Stimulated activated CD4-positive, alpha-beta T cell treated with anti-CD3 and anti-CD28 coated beads, Interleukin-2, amount 100 ng/mL, for 24 hours (primary cell): Measurements from ENCODE around the gene HIPK2.
"Not testable (repeated sequence)": the region's sequence is repeated elsewhere in the genome, so short reads cannot be mapped to it uniquely, and the experiment has no call there.

ENCODE experiments used
- DNase-seq, 2 donors: peaks; one replicate each; pipeline ENCODE4 v3.0.0-alpha.2; 2020

HIPK2 gene

DNA sequence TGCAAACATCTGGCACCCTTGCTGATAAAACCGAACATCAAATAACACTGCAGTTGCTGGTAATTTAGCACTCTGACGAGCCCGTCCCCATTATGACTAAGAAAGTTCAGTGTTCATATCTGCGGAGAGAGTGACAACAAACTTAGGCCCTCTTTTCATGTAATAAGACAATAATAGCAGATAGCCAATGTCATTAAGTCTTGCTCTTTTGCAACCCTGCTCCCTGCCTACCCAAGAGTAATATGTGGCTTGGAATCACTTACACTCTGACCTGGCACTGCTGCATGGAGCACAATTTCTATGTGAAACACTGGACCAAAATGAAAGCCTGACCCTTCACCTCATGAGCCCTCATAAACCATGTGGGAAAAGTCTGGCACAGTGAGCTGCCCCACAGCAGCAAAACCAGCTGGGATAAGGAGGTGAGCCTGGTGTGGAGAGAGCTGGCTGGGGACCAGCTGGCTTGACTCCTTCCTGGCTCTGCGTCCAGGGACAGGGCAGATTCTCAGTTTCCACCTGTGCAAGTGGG lies 86.5 kb downstream of the HIPK2 start:
- DNase-seq, result no peak

- DNase-seq, result no peak
Observed at GRCh38 chr7:139687980-139688632, 89.7 kb downstream of the HIPK2 start.

GRCh38 chr7:139687211-139687954 lies 90.4 kb downstream of the HIPK2 start:
- no peak for DNase-seq

- DNase-seq, result no peak
Observed at GRCh38 chr7:139683137-139683921, 94.5 kb downstream of the HIPK2 start.

DNA sequence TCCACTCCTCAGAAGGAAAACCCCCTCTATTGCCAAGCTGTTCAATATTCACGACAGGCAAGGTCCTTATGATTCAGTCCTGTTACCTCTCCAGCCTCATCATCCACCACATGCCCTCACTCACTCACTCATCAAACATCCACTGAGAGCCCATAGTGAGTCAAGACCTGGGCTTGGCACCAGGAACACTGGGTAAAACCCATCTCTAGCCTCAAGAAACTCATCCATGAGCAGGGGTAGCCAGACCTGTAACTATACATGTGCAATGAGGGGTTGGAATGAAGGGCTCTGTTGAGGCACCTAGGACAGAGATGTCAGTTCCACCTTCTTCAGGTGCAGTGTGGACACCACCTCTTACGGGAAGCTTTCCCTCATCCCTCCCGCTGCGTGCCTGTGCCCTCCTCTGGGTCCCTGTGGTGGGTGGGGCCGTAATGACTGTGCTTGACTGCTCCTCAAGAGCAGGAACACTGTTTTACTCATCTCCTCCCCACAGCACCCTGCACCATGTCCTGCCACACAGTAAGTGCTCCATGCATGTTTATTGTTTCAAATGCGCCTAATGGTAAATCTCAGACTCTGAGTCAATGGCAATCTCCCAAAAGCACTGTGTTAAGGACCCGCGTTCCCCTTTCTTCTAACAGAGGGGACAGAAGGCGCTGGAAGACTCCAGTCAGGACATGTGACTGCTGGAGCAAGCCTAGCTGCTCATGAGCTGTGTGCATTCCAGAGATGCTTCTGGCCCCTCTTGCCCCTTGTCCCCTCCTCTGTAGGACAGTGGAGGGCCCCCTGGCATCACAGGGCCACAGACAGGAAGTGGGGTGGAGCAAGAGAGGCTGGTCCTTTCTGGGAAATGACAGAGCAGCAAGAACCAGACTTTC lies 95.4 kb downstream of the HIPK2 start:
- DNase-seq, result peak; percentile 54 to 58

GRCh38 chr7:139681812-139682135 lies 96.0 kb downstream of the HIPK2 start:
- no peak for DNase-seq

DNA sequence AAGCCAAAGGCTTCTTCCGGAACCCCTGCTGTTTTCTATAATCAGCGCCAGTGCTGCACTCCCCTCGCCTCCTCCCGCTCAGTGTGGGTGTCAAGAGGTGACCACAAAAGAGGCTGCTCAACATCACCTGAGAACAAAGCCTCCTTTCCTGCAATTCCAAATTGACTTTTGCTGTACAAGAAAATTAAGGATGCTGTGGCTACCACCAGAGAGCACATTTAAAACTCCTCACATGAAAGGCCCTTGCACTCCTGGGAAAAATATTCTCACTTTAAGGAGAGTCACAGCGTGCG lies 96.4 kb downstream of the HIPK2 start:
- no peak for DNase-seq

DNA sequence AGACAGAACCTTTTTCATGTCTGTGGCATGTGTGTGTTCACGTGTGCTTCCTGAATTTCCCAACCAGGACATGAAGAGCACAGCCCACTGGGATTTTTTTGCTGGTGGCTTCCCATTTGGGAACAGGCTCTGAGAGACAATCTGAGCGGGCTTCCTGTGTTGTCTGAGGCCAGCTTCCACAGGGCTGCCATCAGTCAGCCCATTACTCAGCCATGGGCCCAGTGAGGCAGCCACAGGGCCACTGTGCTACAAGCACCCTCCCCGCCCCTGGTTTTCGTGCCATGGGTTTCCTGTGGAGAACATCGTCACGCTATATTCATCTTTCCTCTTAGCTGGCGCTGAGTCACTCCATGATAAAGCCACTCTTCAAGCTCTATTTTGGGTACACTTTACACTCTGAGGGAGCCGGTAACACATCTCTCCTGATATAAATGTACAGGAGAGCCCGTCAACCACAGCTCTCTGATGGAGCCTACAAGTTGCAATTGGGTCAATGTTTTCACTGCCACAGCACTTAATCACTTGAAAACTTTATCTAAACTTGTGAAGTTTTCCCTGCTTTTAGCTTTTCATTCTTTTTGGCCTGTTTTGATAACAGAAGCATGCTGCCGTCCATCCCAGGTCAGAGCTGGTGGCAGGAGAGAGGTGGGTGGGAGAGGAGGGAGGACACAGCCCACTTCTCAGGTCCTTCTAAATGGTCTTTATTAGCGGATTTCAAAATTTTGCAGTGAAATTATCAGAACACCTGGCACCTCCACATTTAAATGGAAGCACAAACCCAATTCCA lies 96.9 kb downstream of the HIPK2 start:
- peak; percentile 78 to 80 for DNase-seq

GRCh38 chr7:139679731-139680594 lies 97.8 kb downstream of the HIPK2 start:
- no peak for DNase-seq

DNA sequence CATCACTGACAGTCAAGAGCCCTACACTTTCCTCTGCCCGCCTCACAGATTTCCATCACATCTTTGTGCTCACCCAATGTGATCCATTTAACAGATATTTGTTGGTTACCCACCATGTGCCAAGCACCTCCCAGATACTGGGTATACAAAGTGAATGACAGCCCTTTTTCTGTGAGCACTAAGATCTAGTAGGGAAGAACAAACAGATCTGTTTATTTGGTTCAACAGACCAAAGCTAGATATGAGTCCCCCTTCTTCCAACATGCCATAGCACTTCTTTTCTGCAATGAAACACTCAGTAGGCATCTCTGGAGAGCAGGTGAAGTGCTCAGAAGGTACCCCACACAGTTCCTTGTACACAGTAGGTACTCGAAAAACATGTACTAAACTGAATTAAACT lies 101.4 kb downstream of the HIPK2 start:
- no peak for DNase-seq

GRCh38 chr7:139675127-139676125 lies 102.4 kb downstream of the HIPK2 start:
- DNase-seq, result no peak

GRCh38 chr7:139674752-139675126 lies 103.1 kb downstream of the HIPK2 start:
- no peak for DNase-seq

DNA sequence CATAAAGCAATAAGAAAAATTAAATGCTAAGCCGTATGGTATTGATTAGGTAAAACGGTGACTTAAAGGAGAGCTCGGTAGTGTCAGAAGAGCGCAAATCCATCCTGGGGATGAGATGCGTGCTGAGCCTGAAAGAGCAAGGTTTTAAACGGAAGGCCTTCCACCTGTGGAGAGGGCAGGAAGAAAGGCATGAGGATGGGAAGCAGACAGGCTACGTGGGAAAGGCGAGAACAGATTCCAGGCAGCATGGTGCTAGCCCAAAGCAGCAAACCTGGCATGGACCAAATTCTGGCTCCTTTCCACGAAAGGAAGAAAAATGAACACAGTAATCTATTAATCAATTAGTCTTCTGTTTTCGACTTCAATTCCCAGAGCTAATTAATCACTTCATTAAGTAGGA lies 103.5 kb downstream of the HIPK2 start:
- no peak for DNase-seq

DNA sequence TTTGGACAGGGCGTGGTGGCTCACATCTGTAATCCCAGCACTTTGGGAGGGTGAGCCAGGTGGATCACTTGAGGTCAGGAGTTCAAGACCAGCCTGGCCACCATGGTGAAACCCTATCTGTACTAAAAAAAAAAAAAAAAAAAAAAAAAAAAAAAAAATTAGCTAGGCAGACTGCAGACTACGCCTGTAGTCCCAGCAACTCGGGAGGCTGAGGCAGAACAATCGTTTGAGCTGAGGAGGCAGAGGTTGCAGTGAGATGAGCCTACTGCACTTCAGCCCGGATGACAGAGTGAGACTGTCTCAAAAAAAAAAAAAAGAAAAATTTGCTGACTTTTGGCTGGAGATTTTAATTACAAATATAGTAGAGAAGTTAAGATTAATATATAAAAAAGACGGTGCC lies 104.0 kb downstream of the HIPK2 start:
- no peak for DNase-seq

- DNase-seq, result peak; percentile 33 to 38
Observed at GRCh38 chr7:139673230-139673629, 104.6 kb downstream of the HIPK2 start.

DNA sequence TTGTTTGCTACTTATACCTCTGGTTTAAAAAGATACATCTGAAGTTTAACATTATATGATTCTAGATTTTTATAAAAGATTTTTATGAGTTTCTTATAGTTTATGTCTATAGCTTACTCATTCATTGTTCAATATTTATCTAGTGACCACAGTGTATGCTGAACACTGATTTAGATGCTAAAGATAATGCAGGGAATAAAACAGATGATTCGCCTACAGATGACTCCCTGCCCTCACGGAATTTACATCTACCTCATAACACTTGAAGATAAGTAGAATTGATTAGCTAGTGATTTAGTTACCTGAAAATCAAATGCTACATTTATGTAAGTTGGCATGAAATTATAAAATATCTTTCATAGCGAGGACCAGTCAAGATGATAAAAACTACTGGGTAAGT lies 105.8 kb downstream of the HIPK2 start:
- DNase-seq, result no peak

DNA sequence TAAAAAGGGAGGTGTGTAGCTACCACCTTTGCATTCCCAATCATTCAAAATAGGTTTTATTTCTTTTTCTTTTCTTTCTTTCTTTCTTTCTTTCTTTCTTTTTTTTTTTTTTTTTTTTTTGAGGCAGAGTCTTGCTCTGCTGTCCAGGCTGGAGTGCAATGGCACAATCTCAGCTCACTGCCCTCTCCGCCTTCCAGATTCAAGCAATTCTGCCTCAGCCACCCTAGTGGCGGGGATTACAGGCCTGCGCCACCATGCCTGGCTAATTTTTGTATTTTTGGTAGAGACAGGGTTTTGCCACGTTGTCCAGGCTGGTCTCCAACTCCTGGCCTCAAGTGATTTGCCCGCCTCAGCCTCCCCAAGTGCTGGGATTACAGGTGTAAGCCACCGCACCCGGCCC lies 107.1 kb downstream of the HIPK2 start:
- DNase-seq, result not testable (repeated sequence)

DNA sequence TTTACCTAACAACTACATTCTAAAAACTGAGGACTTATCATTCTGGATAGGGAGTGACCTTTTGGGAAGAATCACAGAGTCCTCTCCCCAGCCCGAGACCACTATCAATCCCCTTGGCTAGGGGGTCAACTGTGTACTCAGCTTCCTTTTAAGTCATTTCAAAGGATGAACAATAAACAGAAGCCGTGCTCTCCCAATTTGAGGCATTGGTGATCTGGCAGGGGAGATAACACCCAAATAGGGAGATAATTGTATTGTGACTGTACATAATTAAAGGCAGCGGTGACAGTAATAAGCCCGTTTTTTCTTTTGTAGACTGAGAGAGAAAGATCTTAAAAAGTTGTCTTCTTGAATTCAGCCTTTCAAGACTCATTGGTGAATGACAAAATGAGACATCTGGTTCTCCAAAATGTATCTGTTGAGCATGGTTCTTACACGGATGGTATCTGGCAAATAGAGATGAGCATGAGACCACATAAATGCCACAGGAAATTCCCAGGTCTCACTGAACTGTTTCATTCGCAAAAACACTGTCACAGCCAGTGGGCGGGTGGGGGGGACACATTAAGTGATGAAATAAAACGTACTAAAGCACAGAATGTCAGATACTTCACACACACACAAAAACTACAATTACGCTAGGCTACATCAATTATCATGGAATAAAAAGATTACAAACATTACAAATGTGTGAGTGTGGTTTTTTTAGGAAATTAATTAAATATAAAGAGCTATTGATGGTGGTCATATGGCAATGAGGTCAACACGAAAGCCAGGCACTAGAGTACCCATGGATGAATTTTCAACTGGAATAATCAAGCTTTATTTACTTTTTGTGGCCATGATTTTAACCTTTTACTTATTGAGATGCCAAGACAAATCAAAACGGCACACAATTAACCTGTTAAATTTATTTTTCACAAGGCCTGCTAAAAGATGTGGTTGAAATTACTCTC lies 108.4 kb downstream of the HIPK2 start:
- DNase-seq, result peak; percentile 17 to 40

GRCh38 chr7:139667377-139667776 lies 110.4 kb downstream of the HIPK2 start:
- DNase-seq, result no peak
